Middle frontal gyrus (tissue), 1 donor: ENCODE data around the gene DNAAF5.
A peak's percentile ranks its signal among the peaks of the same experiment; 100 is the strongest.

Source experiments
- DNase-seq: peaks from one replicate; pipeline ENCODE4 v3.0.0-alpha.2; 2015; ENCODE audit warnings: low spot score; ENCODE audit errors: extremely low spot score

The DNAAF5 gene

GRCh38 chr7:726084-726853, at the start of gene DNAAF5:
Gene DNAAF5, plus strand, starts transcription at chr7:726699. Its CDS starts 22 bp downstream, at chr7:726721.
- DNase-seq: peak; percentile 86

- no peak for DNase-seq
Measured at GRCh38 chr7:676972-677385, 49.5 kb upstream of the DNAAF5 start.

- DNase-seq: no peak
Measured at GRCh38 chr7:680411-681127, 45.9 kb upstream of the DNAAF5 start.

GRCh38 chr7:681551-682307, 44.8 kb upstream of the DNAAF5 start:
- no peak for DNase-seq

- DNase-seq: no peak
Measured at GRCh38 chr7:682810-683209, 43.7 kb upstream of the DNAAF5 start.

GRCh38 chr7:683526-684205, 42.8 kb upstream of the DNAAF5 start:
- DNase-seq: no peak

- no peak for DNase-seq
Measured at GRCh38 chr7:684416-684815, 42.1 kb upstream of the DNAAF5 start.

GRCh38 chr7:685540-685939, 41.0 kb upstream of the DNAAF5 start:
- DNase-seq: no peak

- DNase-seq: no peak
Measured at GRCh38 chr7:690478-691360, 35.8 kb upstream of the DNAAF5 start.

GRCh38 chr7:691361-692045, 35.0 kb upstream of the DNAAF5 start:
- peak; percentile 26 for DNase-seq

- DNase-seq: no peak
Measured at GRCh38 chr7:693280-693679, 33.2 kb upstream of the DNAAF5 start.

- DNase-seq: no peak
Measured at GRCh38 chr7:696426-696811, 30.1 kb upstream of the DNAAF5 start.

GRCh38 chr7:696812-697551, 29.5 kb upstream of the DNAAF5 start:
- no peak for DNase-seq

GRCh38 chr7:698515-699475, 27.7 kb upstream of the DNAAF5 start:
- DNase-seq: no peak

- DNase-seq: no peak
Measured at GRCh38 chr7:699476-700170, 26.9 kb upstream of the DNAAF5 start.

GRCh38 chr7:701086-701671, 25.3 kb upstream of the DNAAF5 start:
- DNase-seq: no peak

GRCh38 chr7:703049-703448, 23.4 kb upstream of the DNAAF5 start:
- no peak for DNase-seq
